B cell (primary cell): ENCODE results near the gene RBM19.

Source experiments
- EZH2 ChIP-seq: IDR thresholded peaks from 2 replicates; pipeline ENCODE4 v1.6.1; 2012; ENCODE audit warnings: borderline replicate concordance, low read depth, mild to moderate bottlenecking, moderate library complexity, low read length; ENCODE audit not compliant: insufficient read depth, poor library complexity, severe bottlenecking
- TF ChIP-seq, protein P1 (sequence below): fragments of 200-600 bp; IDR thresholded peaks from one replicate; pipeline ENCODE4 v1.8.0; 2022; ENCODE audit warnings: antibody characterized with exemption, mild to moderate bottlenecking

DNA sequence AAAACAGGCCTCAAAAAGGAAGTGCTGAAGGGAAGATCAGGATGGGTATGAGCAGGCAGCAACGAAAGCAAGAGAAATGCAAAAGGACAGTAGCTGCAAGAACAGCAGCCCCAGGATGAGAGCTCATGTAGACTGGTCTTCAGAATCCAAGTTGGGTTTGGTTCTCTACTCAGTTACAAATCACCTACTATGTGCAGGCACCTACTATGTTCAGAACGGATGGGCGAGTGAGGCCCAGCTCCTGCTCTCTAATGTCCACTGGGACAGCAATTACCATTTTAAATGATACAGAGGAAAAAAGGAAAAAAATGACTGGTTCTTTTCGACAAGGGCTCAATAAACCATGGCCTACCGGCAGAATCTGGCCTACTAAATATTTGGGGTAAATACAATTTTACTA is 88.5 kb downstream of the RBM19 start:
- TF ChIP-seq, protein P1, sequence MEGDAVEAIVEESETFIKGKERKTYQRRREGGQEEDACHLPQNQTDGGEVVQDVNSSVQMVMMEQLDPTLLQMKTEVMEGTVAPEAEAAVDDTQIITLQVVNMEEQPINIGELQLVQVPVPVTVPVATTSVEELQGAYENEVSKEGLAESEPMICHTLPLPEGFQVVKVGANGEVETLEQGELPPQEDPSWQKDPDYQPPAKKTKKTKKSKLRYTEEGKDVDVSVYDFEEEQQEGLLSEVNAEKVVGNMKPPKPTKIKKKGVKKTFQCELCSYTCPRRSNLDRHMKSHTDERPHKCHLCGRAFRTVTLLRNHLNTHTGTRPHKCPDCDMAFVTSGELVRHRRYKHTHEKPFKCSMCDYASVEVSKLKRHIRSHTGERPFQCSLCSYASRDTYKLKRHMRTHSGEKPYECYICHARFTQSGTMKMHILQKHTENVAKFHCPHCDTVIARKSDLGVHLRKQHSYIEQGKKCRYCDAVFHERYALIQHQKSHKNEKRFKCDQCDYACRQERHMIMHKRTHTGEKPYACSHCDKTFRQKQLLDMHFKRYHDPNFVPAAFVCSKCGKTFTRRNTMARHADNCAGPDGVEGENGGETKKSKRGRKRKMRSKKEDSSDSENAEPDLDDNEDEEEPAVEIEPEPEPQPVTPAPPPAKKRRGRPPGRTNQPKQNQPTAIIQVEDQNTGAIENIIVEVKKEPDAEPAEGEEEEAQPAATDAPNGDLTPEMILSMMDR, result no peak
- no peak for TF ChIP-seq EZH2
